Activated T-cell treated with anti-CD3 and anti-CD28 coated beads, Interleukin-2, amount 50 U/mL, for 1 hour (primary cell): ENCODE data around the gene BCL2.

Experiments used
- DNase-seq: peaks from one replicate; pipeline ENCODE4 v3.0.0-alpha.2; 2020

BCL2 gene

GRCh38 chr18:63074981-63075404 is 244.6 kb downstream of the BCL2 start:
- DNase-seq = peak; percentile 57

DNA sequence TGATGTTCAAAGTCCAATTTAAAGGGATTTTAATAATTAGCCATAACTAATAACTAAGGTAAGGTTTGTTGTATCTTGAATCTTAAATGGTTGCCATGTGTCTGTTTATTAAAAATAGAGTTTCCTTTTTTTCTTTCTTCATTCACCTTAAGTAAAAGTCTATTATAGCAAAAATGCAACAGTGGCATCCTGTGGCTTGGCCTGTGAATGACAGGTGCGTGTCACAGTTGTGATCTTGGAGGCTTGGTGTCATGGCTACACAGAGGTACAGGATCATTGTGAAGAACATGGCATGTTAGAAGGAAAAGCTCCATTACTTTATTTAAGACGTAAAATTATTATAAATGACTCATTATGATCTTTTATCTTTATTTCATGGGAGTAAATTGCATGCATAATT is 246.1 kb downstream of the BCL2 start:
- DNase-seq = no peak
